ENCODE data around the gene ARL9. TPM values are rescaled to one million over a fixed set of nuclear protein-coding genes. Genes with fewer than 3 reads are reported as not detected.

Gene ARL9
- total and polyA plus RNA-seq, 2 experiments from 2014 or later = 0.85 TPM; not detected in 1

GRCh38 chr4:56544573-56545131, 39.1 kb downstream of the ARL9 start:
- no peaks in the 10 kb centered on the region for H3K9me2 ChIP-seq (replicated peaks; ENCODE audit: insufficient read depth)
- no peaks in the 10 kb centered on the region for H3K79me2 ChIP-seq
- peak overlapping the region; percentile 13 for H3K4me3 ChIP-seq
- no peaks in the 10 kb centered on the region for H4K20me1 ChIP-seq (ENCODE audit: insufficient read depth, poor library complexity, severe bottlenecking)
- no peaks in the 10 kb centered on the region for H3K9me3 ChIP-seq (ENCODE audit: low read depth)
- DNase-seq (ENCODE audit: low spot score) = peak; percentile 93
- no peaks in the 10 kb centered on the region for H3K4me1 ChIP-seq (ENCODE audit: insufficient read depth)
- H3K4me2 ChIP-seq = peak overlapping the region; percentile 78
- 7% methylated on average over 33 of the region's 33 CpGs for WGBS (ENCODE audit: low lambda C conversion rate, missing lambda C conversion rate)
- no peak overlapping the region for H3K27ac ChIP-seq
- no peaks in the 10 kb centered on the region for H3K27me3 ChIP-seq
- TF ChIP-seq EZH2phosphoT487 (IDR thresholded peaks at IDR 0.05; ENCODE audit: low read depth, severe bottlenecking, unreplicated experiment) (no peak), CTCF (IDR thresholded peaks at IDR 0.05; ENCODE audit: poor library complexity) (peak; percentile 100)
- no peaks in the 10 kb centered on the region for H3K36me3 ChIP-seq (replicated peaks; ENCODE audit: insufficient read depth, low read depth)
- peak overlapping the region; percentile 49 for H2AFZ ChIP-seq

- no peak for TF ChIP-seq CTCF (IDR thresholded peaks at IDR 0.05; ENCODE audit: poor library complexity)
- no peak for TF ChIP-seq EZH2phosphoT487 (IDR thresholded peaks at IDR 0.05; ENCODE audit: low read depth, severe bottlenecking, unreplicated experiment)
- TF ChIP-seq EZH2 (IDR thresholded peaks at IDR 0.05; ENCODE audit: borderline replicate concordance) = no peak
- H3K4me2 ChIP-seq = no peak overlapping the region
- 66% methylated on average over 8 of the region's 8 CpGs for WGBS (ENCODE audit: low lambda C conversion rate, missing lambda C conversion rate)
These were observed 45.1 kb downstream of the ARL9 start for GRCh38 chr4:56550642-56551041.

GRCh38 chr4:56551516-56551915, 45.9 kb downstream of the ARL9 start:
- Histone ChIP-seq H3K36me3 (replicated peaks; ENCODE audit: insufficient read depth, low read depth) (no peaks in the 10 kb centered on the region), H3K27me3 (no peaks in the 10 kb centered on the region), H3K27ac (no peak overlapping the region), H3K9me3 (ENCODE audit: low read depth) (no peaks in the 10 kb centered on the region), H3K9me2 (replicated peaks; ENCODE audit: insufficient read depth) (no peaks in the 10 kb centered on the region), H2AFZ (no peak overlapping the region), H3K4me2 (no peak overlapping the region), H3K79me2 (no peaks in the 10 kb centered on the region), H4K20me1 (ENCODE audit: insufficient read depth, poor library complexity, severe bottlenecking) (no peaks in the 10 kb centered on the region), H3K4me3 (no peak overlapping the region), H3K4me1 (ENCODE audit: insufficient read depth) (no peaks in the 10 kb centered on the region)
- no peak for TF ChIP-seq EZH2phosphoT487 (IDR thresholded peaks at IDR 0.05; ENCODE audit: low read depth, severe bottlenecking, unreplicated experiment)
- TF ChIP-seq CTCF (IDR thresholded peaks at IDR 0.05; ENCODE audit: poor library complexity) = no peak
- no peak for TF ChIP-seq EZH2 (IDR thresholded peaks at IDR 0.05; ENCODE audit: borderline replicate concordance)
- 84% methylated on average over 2 of the region's 2 CpGs for WGBS (ENCODE audit: low lambda C conversion rate, missing lambda C conversion rate)
- no peak for DNase-seq (ENCODE audit: low spot score)

More at GRCh38 chr4:56550642-56551041, 45.1 kb downstream of the ARL9 start:
- H2AFZ ChIP-seq = no peak overlapping the region
- H3K4me1 ChIP-seq (ENCODE audit: insufficient read depth) = no peaks in the 10 kb centered on the region
- no peak overlapping the region for H3K4me3 ChIP-seq
- no peaks in the 10 kb centered on the region for H3K36me3 ChIP-seq (replicated peaks; ENCODE audit: insufficient read depth, low read depth)
- H3K79me2 ChIP-seq = no peaks in the 10 kb centered on the region
- H3K9me3 ChIP-seq (ENCODE audit: low read depth) = no peaks in the 10 kb centered on the region
- H3K27ac ChIP-seq = no peak overlapping the region
- H3K27me3 ChIP-seq = no peaks in the 10 kb centered on the region
- H4K20me1 ChIP-seq (ENCODE audit: insufficient read depth, poor library complexity, severe bottlenecking) = no peaks in the 10 kb centered on the region
- DNase-seq (ENCODE audit: low spot score) = no peak
- H3K9me2 ChIP-seq (replicated peaks; ENCODE audit: insufficient read depth) = no peaks in the 10 kb centered on the region

- Histone ChIP-seq H3K9me3 (ENCODE audit: low read depth) (no peaks in the 10 kb centered on the region), H3K27me3 (no peaks in the 10 kb centered on the region), H2AFZ (no peak overlapping the region), H3K79me2 (no peaks in the 10 kb centered on the region), H3K27ac (no peak overlapping the region), H4K20me1 (ENCODE audit: insufficient read depth, poor library complexity, severe bottlenecking) (no peaks in the 10 kb centered on the region), H3K4me3 (no peak overlapping the region), H3K36me3 (replicated peaks; ENCODE audit: insufficient read depth, low read depth) (no peaks in the 10 kb centered on the region), H3K4me1 (ENCODE audit: insufficient read depth) (no peaks in the 10 kb centered on the region), H3K9me2 (replicated peaks; ENCODE audit: insufficient read depth) (no peaks in the 10 kb centered on the region), H3K4me2 (no peak overlapping the region)
- TF ChIP-seq CTCF (IDR thresholded peaks at IDR 0.05; ENCODE audit: poor library complexity) = no peak
- no peak for TF ChIP-seq EZH2 (IDR thresholded peaks at IDR 0.05; ENCODE audit: borderline replicate concordance)
- TF ChIP-seq EZH2phosphoT487 (IDR thresholded peaks at IDR 0.05; ENCODE audit: low read depth, severe bottlenecking, unreplicated experiment) = no peak
- no peak for DNase-seq (ENCODE audit: low spot score)
These were observed 46.7 kb downstream of the ARL9 start for GRCh38 chr4:56552273-56552672.
